ENCODE measurements around the gene ACAN. TPM values are rescaled to one million over a fixed set of nuclear protein-coding genes. Genes with fewer than 3 reads are reported as not detected.

ACAN gene
- total and polyA plus RNA-seq, 8 donors: 0.52 to 1.4 (median 0.91) TPM

DNA sequence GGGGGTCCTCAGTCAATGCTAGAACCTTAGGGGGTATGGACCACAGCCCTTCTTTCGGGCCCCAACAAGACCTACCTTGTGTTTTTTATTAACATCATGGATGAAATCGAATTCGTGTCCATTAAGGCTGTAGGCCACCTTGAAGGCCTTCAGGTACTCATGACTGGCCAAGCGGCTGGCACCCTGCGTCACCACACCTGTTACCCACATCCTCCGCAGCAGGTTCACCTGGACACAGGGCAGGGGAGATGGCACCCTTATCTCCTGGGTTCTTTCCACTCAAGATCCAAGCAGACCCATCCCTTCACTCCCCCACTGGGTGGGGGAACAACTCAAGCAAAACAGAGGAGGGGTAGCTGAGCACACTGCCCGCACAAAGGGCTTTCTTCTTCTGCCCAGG is 103.3 kb downstream of the ACAN start:
- no peak overlapping the region for H3K27ac ChIP-seq
- H3K27me3 ChIP-seq: no peaks in the 10 kb centered on the region
- peaks cover 0 to 16% of the 10 kb centered on the region in 2 donors for H3K4me1 ChIP-seq
- ATAC-seq: no peak
- peak in 1 of 4 donors; percentile 49 for DNase-seq
- H3K4me3 ChIP-seq: no peak overlapping the region
- intact Hi-C loops (cut with DNase I): loop anchor here in 1 of 2 donors (10.0 kb wide), 2 partner anchors 108 to 268 kb away; no protein-coding TSS in a partner anchor
- H3K9me3 ChIP-seq: no peaks in the 10 kb centered on the region
- TF ChIP-seq, protein P1, sequence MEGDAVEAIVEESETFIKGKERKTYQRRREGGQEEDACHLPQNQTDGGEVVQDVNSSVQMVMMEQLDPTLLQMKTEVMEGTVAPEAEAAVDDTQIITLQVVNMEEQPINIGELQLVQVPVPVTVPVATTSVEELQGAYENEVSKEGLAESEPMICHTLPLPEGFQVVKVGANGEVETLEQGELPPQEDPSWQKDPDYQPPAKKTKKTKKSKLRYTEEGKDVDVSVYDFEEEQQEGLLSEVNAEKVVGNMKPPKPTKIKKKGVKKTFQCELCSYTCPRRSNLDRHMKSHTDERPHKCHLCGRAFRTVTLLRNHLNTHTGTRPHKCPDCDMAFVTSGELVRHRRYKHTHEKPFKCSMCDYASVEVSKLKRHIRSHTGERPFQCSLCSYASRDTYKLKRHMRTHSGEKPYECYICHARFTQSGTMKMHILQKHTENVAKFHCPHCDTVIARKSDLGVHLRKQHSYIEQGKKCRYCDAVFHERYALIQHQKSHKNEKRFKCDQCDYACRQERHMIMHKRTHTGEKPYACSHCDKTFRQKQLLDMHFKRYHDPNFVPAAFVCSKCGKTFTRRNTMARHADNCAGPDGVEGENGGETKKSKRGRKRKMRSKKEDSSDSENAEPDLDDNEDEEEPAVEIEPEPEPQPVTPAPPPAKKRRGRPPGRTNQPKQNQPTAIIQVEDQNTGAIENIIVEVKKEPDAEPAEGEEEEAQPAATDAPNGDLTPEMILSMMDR (IDR thresholded peaks at IDR 0.05): no peak
- peaks cover 0 to 23% of the 10 kb centered on the region in 2 donors for H3K36me3 ChIP-seq

DNA sequence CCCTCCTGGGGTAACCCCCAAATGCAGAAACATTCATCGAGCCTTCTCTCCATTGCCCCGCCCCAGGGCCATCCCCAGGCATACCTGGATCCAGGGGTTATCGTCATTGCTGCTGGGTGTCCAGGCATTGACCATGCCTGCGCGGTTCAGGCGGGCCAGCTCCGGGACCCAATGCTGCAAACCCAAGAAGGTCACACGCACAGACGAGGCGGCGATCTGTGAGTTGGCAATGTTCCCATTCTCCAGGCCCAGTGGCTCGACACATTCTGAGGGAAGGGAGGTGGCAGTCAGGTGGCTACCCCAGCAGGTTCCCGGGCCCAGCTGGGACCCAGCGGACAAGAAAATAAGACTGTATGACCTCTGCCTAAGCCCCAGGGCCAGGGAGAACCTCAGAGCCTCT is 103.9 kb downstream of the ACAN start:
- H3K27me3 ChIP-seq: no peaks in the 10 kb centered on the region
- intact Hi-C loops (cut with DNase I): loop anchor here in 1 of 2 donors (10.0 kb wide), 2 partner anchors 108 to 268 kb away; no protein-coding TSS in a partner anchor
- ATAC-seq (no peak), DNase-seq (peak in 1 of 4 donors; percentile 71)
- no peak overlapping the region for H3K27ac ChIP-seq
- TF ChIP-seq, protein P1 (IDR thresholded peaks at IDR 0.05): no peak
- peaks cover 0 to 22% of the 10 kb centered on the region in 2 donors for H3K36me3 ChIP-seq
- no peak overlapping the region for H3K4me3 ChIP-seq
- no peaks in the 10 kb centered on the region for H3K9me3 ChIP-seq
- peaks cover 0 to 21% of the 10 kb centered on the region in 2 donors for H3K4me1 ChIP-seq

DNA sequence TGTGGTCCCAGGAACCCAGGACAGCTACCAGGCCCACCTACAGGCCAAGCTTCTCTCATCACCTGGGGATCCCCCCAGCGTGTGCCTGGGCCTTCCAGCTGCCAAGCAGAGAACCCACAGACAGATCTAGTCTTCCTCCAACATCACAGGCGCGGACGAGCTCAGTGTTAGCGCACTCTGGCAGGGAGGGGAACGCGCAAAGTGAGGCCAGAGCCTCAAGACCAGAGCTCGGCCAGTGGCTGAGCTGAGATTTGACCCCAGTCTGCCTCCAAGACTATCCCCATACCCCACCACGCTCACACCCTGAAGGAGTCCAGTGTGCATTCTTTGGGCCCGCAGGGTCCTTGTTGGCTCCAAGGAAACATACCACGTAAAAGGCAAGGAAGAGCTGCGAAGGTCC is 104.9 kb downstream of the ACAN start:
- H3K4me3 ChIP-seq: no peak overlapping the region
- DNase-seq (no peak), ATAC-seq (no peak)
- no peaks in the 10 kb centered on the region for H3K9me3 ChIP-seq
- TF ChIP-seq, protein P1 (IDR thresholded peaks at IDR 0.05): no peak
- intact Hi-C loops (cut with DNase I): loop anchor here in 1 of 2 donors (10.0 kb wide), 2 partner anchors 107 to 267 kb away; no protein-coding TSS in a partner anchor
- H3K4me1 ChIP-seq: peaks cover 0 to 32% of the 10 kb centered on the region in 2 donors
- peaks cover 0 to 9% of the 10 kb centered on the region in 2 donors for H3K27me3 ChIP-seq
- H3K36me3 ChIP-seq: peaks cover 0 to 16% of the 10 kb centered on the region in 2 donors
- H3K27ac ChIP-seq: no peak overlapping the region

DNA sequence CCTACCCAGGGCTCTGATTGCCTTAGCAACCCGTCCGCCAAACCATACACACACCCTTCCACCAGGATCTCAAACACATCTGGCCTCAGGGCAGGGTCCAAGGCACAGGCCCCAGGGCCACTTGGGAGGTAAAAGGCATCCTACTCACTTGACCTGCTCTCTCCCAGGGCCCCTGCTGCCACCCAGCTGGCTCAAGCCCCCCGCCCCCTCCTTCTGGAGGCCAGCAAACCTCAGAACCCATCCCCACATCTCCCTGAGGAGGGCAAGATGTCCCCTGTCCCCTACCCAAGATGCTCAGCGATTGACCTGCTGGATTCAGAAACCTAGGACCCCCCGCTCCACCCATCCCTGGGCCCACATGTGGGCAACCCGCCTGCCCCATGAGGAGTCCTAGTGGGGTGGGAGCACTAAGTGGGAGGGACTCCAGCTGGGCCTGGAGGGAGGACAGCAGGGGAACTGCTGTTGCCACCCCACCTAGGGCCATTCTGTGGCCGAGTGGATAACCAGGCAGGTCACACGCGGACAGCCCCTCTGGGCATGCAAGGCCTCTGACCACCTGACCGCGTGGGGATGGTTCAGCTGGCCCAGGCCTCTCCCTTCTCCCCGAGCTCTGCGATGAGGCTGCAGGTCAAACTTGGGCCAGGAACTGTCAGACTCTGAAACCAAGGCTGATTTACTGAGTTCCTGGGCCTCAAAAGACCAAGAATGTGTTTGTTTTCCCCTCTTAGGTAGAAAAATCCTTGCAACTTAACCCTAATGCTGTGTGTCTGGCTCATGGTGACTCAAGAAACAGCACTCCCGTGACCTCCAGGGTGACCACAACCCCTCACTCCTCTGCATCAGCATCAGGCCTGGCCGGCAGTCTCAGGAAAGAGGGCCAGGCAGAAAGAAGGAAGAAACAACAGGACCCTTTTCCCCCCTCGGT is 105.7 kb downstream of the ACAN start:
- no peak for ATAC-seq
- no peak overlapping the region for H3K27ac ChIP-seq
- H3K9me3 ChIP-seq: no peaks in the 10 kb centered on the region
- H3K4me1 ChIP-seq: peaks cover 0 to 39% of the 10 kb centered on the region in 2 donors
- peaks cover 0 to 16% of the 10 kb centered on the region in 2 donors for H3K36me3 ChIP-seq
- no peak overlapping the region for H3K4me3 ChIP-seq
- DNase-seq: peak in 1 of 4 donors; percentile 70
- H3K27me3 ChIP-seq: peaks cover 0 to 13% of the 10 kb centered on the region in 2 donors
- intact Hi-C loops (cut with DNase I): loop anchor here in 1 of 2 donors (10.0 kb wide), 2 partner anchors 106 to 266 kb away; no protein-coding TSS in a partner anchor
- TF ChIP-seq, protein P1 (IDR thresholded peaks at IDR 0.05): no peak

Measured in left lung (tissue), 10 donors.